ENCODE measurements around the gene LEP.
"Not testable (repeated sequence)": the region's sequence is repeated elsewhere in the genome, so short reads cannot be mapped to it uniquely, and the experiment has no call there.

Gene LEP

GRCh38 chr7:128284102-128284501, 43.0 kb downstream of the LEP start:
- no peak overlapping the region for H3K4me3 ChIP-seq (ENCODE audit: low read depth in 1 of 2, low read length in 2 of 2)
- no peaks in the 10 kb centered on the region for H3K36me3 ChIP-seq (ENCODE audit: insufficient read depth, low read length)
- no peak for ATAC-seq (ENCODE audit: insufficient read depth, low read depth)
- no peak overlapping the region for H3K4me2 ChIP-seq (ENCODE audit: insufficient read depth, low read length)
- no peak for DNase-seq
- H3K27me3 ChIP-seq (ENCODE audit: insufficient read depth, low read length, poor library complexity) = no peaks in the 10 kb centered on the region
- no peak overlapping the region for H3K27ac ChIP-seq (ENCODE audit: low read length)
- TF ChIP-seq EZH2 (IDR thresholded peaks at IDR 0.05; ENCODE audit: borderline replicate concordance, low read depth, low read length, severe bottlenecking) (no peak), CTCF (IDR thresholded peaks at IDR 0.05; ENCODE audit: borderline replicate concordance, extremely low read depth, low read length, poor library complexity, severe bottlenecking) (no peak)
- peaks cover 10% of the 10 kb centered on the region for H3K9me3 ChIP-seq (ENCODE audit: insufficient read depth, low read length, severe bottlenecking)
- H3K9ac ChIP-seq (ENCODE audit: low read depth, low read length) = no peak overlapping the region
- no peaks in the 10 kb centered on the region for H3K79me2 ChIP-seq (ENCODE audit: insufficient read depth, low read length)
- no peak overlapping the region for H2AFZ ChIP-seq (ENCODE audit: low read depth, low read length)
- H4K20me1 ChIP-seq (ENCODE audit: insufficient read depth, low read length) = no peaks in the 10 kb centered on the region
- no peaks in the 10 kb centered on the region for H3K4me1 ChIP-seq (ENCODE audit: insufficient read depth, low read length)

GRCh38 chr7:128287556-128287955, 46.5 kb downstream of the LEP start:
- Histone ChIP-seq H3K4me2 (ENCODE audit: insufficient read depth, low read length) (no peak overlapping the region), H2AFZ (ENCODE audit: low read depth, low read length) (no peak overlapping the region), H4K20me1 (ENCODE audit: insufficient read depth, low read length) (no peaks in the 10 kb centered on the region), H3K4me1 (ENCODE audit: insufficient read depth, low read length) (no peaks in the 10 kb centered on the region), H3K36me3 (ENCODE audit: insufficient read depth, low read length) (no peaks in the 10 kb centered on the region), H3K4me3 (ENCODE audit: low read depth in 1 of 2, low read length in 2 of 2) (no peak overlapping the region), H3K27me3 (ENCODE audit: insufficient read depth, low read length, poor library complexity) (no peaks in the 10 kb centered on the region), H3K9ac (ENCODE audit: low read depth, low read length) (no peak overlapping the region), H3K79me2 (ENCODE audit: insufficient read depth, low read length) (no peaks in the 10 kb centered on the region), H3K9me3 (ENCODE audit: insufficient read depth, low read length, severe bottlenecking) (no peaks in the 10 kb centered on the region), H3K27ac (ENCODE audit: low read length) (no peak overlapping the region)
- ATAC-seq (ENCODE audit: insufficient read depth, low read depth) (no peak), DNase-seq (no peak)
- TF ChIP-seq EZH2 (IDR thresholded peaks at IDR 0.05; ENCODE audit: borderline replicate concordance, low read depth, low read length, severe bottlenecking) (no peak), CTCF (IDR thresholded peaks at IDR 0.05; ENCODE audit: borderline replicate concordance, extremely low read depth, low read length, poor library complexity, severe bottlenecking) (no peak)

DNA sequence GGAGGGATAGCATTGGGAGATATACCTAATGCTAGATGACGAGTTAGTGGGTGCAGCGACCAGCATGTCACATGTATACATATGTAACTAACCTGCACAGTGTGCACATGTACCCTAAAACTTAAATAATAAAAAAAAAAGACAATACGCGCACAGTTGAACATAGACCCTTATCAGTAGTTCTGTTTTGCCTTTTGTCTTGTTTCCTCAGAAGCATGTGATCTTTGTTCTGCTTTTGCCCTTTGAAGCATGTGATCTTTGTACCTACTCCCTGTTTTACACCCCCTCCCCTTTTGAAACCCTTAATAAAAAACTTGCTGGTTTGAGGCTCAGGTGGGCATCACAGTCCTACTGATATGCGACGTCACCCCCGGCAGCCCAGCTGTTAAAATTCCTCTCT, 56.9 kb downstream of the LEP start:
- not testable (repeated sequence) for DNase-seq; H2AFZ ChIP-seq (ENCODE audit: low read depth, low read length); H3K4me1 ChIP-seq (ENCODE audit: insufficient read depth, low read length); H3K27me3 ChIP-seq (ENCODE audit: insufficient read depth, low read length, poor library complexity); H3K9me3 ChIP-seq (ENCODE audit: insufficient read depth, low read length, severe bottlenecking); H3K79me2 ChIP-seq (ENCODE audit: insufficient read depth, low read length); H3K36me3 ChIP-seq (ENCODE audit: insufficient read depth, low read length); ATAC-seq (ENCODE audit: insufficient read depth, low read depth); H4K20me1 ChIP-seq (ENCODE audit: insufficient read depth, low read length); H3K9ac ChIP-seq (ENCODE audit: low read depth, low read length); H3K4me2 ChIP-seq (ENCODE audit: insufficient read depth, low read length); H3K4me3 ChIP-seq (ENCODE audit: low read depth in 1 of 2, low read length in 2 of 2); H3K27ac ChIP-seq (ENCODE audit: low read length)

GRCh38 chr7:128299109-128299607, 58.1 kb downstream of the LEP start:
- Histone ChIP-seq H2AFZ (ENCODE audit: low read depth, low read length) (no peak overlapping the region), H3K4me2 (ENCODE audit: insufficient read depth, low read length) (no peak overlapping the region), H3K4me3 (ENCODE audit: low read depth in 1 of 2, low read length in 2 of 2) (no peak overlapping the region), H3K9ac (ENCODE audit: low read depth, low read length) (no peak overlapping the region), H4K20me1 (ENCODE audit: insufficient read depth, low read length) (no peaks in the 10 kb centered on the region; the same call in 1 of the 2 replicates), H3K27me3 (ENCODE audit: insufficient read depth, low read length, poor library complexity) (no peaks in the 10 kb centered on the region), H3K4me1 (ENCODE audit: insufficient read depth, low read length) (no peaks in the 10 kb centered on the region), H3K9me3 (ENCODE audit: insufficient read depth, low read length, severe bottlenecking) (no peaks in the 10 kb centered on the region), H3K27ac (ENCODE audit: low read length) (no peak overlapping the region), H3K36me3 (ENCODE audit: insufficient read depth, low read length) (peaks cover 9% of the 10 kb centered on the region), H3K79me2 (ENCODE audit: insufficient read depth, low read length) (no peaks in the 10 kb centered on the region)
- ATAC-seq (ENCODE audit: insufficient read depth, low read depth) (no peak), DNase-seq (no peak)
- TF ChIP-seq CTCF (IDR thresholded peaks at IDR 0.05; ENCODE audit: borderline replicate concordance, extremely low read depth, low read length, poor library complexity, severe bottlenecking) (no peak), EZH2 (IDR thresholded peaks at IDR 0.05; ENCODE audit: borderline replicate concordance, low read depth, low read length, severe bottlenecking) (no peak)

All from DND-41 (cell line).